ENCODE data around the gene LOC128125822.

The LOC128125822 gene

GRCh38 chr6:63523630-63524029 is 48.6 kb upstream of the LOC128125822 start (continued):
- no peak for TF ChIP-seq SP1 (IDR thresholded peaks at IDR 0.05; ENCODE audit: low read depth)
- no peak for TF ChIP-seq POLR2A (IDR thresholded peaks at IDR 0.05; ENCODE audit: borderline replicate concordance, extremely low read depth, insufficient read depth, insufficient read length)
- no peak for TF ChIP-seq EZH2phosphoT487 (IDR thresholded peaks at IDR 0.05; ENCODE audit: borderline replicate concordance)
- no peak for TF ChIP-seq YY1 (IDR thresholded peaks at IDR 0.05; ENCODE audit: extremely low read depth, insufficient replicate concordance, low read depth, low read length)
- TF ChIP-seq SIN3A (IDR thresholded peaks at IDR 0.05; ENCODE audit: low read depth): no peak
- no peak for TF ChIP-seq JUND (IDR thresholded peaks at IDR 0.05)
- no peak for TF ChIP-seq CEBPB (IDR thresholded peaks at IDR 0.05; ENCODE audit: low read depth)
- TF ChIP-seq EZH2 (IDR thresholded peaks at IDR 0.05): no peak
- TF ChIP-seq ATF3 (IDR thresholded peaks at IDR 0.05): no peak
- no peak for TF ChIP-seq REST (IDR thresholded peaks at IDR 0.05; ENCODE audit: low read depth)
- no peak for TF ChIP-seq ZNF274 (IDR thresholded peaks at IDR 0.05; ENCODE audit: low read depth, low read length)
- TF ChIP-seq SRF (IDR thresholded peaks at IDR 0.05; ENCODE audit: low read depth): no peak
- TF ChIP-seq RAD21 (IDR thresholded peaks at IDR 0.05; ENCODE audit: low read depth): no peak

All from HCT116 (cell line).